ENCODE results near the gene TMEM175. TPM values are rescaled to one million over a fixed set of nuclear protein-coding genes. Genes with fewer than 3 reads are reported as not detected.
A peak's percentile ranks its signal among the peaks of the same experiment; 100 is the strongest.

Gene TMEM175
- total RNA-seq, 4 donors from 2014 or later = 17.4 to 39.1 (median 30.1) TPM

DNA sequence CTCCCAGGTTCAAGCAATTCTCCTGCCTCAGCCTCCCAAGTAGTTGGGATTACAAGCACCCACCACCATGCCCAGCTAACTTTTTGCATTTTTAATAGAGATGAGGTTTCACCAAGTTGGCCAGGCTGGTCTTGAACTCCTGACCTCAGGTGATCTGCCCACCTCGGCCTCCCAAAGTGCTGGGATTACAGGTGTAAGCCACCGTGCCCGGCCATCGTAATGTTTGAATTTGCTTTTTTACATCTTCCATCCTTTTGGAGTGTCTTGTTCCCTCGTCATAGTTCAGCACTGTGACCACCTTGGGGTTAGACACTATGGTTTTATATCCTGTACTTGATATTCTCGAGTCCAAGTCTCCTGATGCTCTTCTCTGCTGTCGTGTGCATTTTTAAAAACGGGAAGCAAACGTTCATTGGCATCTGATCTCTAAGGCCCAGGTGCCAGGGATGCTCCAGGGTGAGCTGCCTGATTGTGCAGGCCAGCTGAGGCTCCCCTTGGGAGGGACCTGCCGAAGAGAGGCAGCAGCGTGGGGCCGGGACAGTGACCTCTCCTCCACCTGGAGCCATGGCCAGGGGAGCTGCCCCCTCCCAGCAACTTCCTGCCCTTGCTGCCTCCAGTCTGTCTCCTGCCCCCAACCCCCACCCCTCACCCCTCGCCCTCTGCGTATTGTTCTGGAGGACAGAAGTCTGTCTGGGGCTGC is 24.4 kb downstream of the TMEM175 start:
- no peak for TF ChIP-seq POLR2A (IDR thresholded peaks at IDR 0.05)
- TF ChIP-seq, protein P1, sequence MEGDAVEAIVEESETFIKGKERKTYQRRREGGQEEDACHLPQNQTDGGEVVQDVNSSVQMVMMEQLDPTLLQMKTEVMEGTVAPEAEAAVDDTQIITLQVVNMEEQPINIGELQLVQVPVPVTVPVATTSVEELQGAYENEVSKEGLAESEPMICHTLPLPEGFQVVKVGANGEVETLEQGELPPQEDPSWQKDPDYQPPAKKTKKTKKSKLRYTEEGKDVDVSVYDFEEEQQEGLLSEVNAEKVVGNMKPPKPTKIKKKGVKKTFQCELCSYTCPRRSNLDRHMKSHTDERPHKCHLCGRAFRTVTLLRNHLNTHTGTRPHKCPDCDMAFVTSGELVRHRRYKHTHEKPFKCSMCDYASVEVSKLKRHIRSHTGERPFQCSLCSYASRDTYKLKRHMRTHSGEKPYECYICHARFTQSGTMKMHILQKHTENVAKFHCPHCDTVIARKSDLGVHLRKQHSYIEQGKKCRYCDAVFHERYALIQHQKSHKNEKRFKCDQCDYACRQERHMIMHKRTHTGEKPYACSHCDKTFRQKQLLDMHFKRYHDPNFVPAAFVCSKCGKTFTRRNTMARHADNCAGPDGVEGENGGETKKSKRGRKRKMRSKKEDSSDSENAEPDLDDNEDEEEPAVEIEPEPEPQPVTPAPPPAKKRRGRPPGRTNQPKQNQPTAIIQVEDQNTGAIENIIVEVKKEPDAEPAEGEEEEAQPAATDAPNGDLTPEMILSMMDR (IDR thresholded peaks at IDR 0.05) = no peak
- intact Hi-C loops (cut with DNase I; ENCODE audit: low total_unique reads) = no loop called here
- WGBS, 2 donors = 78 to 83% methylated on average over 14 of the region's 14 CpGs
- DNase-seq (ENCODE audit: low spot score in 2 of 2) = peak in 1 of 2 donors; percentile 58
- H3K4me3 ChIP-seq (ENCODE audit: low read depth, poor library complexity, severe bottlenecking) = no peak overlapping the region

DNA sequence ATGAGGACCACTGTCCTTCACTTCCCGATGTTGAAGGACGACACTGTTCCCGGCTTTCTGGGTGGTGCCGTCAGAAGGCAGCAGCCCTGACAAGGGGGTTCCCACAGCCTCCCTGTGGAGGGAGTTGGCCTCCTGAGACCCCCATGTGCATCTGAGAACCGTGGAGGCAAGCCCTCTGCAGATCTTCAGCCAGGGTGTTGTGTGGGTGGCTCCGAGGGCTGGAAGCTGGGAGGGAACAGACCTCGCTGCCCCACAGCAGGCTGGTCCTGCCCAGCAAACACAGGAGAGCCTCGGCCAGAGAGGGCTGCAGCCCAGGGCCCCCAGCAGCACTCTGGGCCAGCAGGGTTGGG is 24.9 kb downstream of the TMEM175 start:
- intact Hi-C loops (cut with DNase I; ENCODE audit: low total_unique reads) = no loop called here
- 83% methylated on average over 8 of the region's 8 CpGs for WGBS, 2 donors
- peak in 1 of 2 donors; percentile 74 for DNase-seq (ENCODE audit: low spot score in 2 of 2)
- H3K4me3 ChIP-seq (ENCODE audit: low read depth, poor library complexity, severe bottlenecking) = no peak overlapping the region
- TF ChIP-seq, protein P1 (IDR thresholded peaks at IDR 0.05) = no peak
- no peak for TF ChIP-seq POLR2A (IDR thresholded peaks at IDR 0.05)

DNA sequence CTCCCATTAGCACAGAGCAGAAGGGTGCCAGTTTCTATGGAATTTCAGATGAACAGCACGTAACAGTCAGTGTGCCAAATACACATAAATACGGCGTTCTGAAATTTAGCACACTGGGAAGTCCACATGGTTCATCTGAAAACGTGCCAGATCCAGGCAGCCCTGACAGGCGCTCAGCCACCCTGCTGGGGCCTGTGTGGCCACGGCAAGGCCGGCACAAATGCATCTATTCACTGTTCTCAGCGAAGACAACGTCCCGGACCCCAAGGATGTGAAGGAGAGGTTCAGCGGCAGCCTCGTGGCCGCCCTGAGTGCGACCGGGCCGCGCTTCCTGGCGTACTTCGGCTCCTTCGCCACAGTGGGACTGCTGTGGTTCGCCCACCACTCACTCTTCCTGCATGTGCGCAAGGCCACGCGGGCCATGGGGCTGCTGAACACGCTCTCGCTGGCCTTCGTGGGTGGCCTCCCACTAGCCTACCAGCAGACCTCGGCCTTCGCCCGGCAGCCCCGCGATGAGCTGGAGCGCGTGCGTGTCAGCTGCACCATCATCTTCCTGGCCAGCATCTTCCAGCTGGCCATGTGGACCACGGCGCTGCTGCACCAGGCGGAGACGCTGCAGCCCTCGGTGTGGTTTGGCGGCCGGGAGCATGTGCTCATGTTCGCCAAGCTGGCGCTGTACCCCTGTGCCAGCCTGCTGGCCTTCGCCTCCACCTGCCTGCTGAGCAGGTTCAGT is 25.5 kb downstream of the TMEM175 start:
- H3K4me3 ChIP-seq (ENCODE audit: low read depth, poor library complexity, severe bottlenecking) = no peak overlapping the region
- intact Hi-C loops (cut with DNase I; ENCODE audit: low total_unique reads) = no loop called here
- no peak for TF ChIP-seq POLR2A (IDR thresholded peaks at IDR 0.05)
- TF ChIP-seq, protein P1 (IDR thresholded peaks at IDR 0.05) = no peak
- WGBS, 2 donors = 94% methylated on average over 35 to 39 of the region's 45 CpGs
- DNase-seq (ENCODE audit: low spot score in 2 of 2) = peak in 1 of 2 donors; percentile 78

DNA sequence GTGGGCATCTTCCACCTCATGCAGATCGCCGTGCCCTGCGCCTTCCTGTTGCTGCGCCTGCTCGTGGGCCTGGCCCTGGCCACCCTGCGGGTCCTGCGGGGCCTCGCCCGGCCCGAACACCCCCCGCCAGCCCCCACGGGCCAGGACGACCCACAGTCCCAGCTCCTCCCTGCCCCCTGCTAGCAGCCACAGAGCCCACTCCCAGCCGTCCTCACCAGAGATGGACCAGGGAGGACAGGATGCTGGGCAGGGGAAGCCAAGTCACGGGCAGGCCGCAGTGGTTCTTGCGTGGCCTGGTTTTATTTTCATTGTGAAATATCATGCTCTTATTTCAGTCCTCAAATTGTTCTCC is 26.0 kb downstream of the TMEM175 start:
- TF ChIP-seq POLR2A (IDR thresholded peaks at IDR 0.05) = no peak
- TF ChIP-seq, protein P1 (IDR thresholded peaks at IDR 0.05) = no peak
- WGBS, 2 donors = 96% methylated on average over 4 to 17 of the region's 17 CpGs
- intact Hi-C loops (cut with DNase I; ENCODE audit: low total_unique reads) = no loop called here
- H3K4me3 ChIP-seq (ENCODE audit: low read depth, poor library complexity, severe bottlenecking) = no peak overlapping the region
- peak in 1 of 2 donors; percentile 82 for DNase-seq (ENCODE audit: low spot score in 2 of 2)

- DNase-seq (ENCODE audit: low spot score in 2 of 2) = peak in 1 of 2 donors; percentile 79
Measured at GRCh38 chr4:958696-959337, 26.6 kb downstream of the TMEM175 start.

More at GRCh38 chr4:958696-959337, 26.6 kb downstream of the TMEM175 start:
- 83 to 88% methylated on average over 17 of the region's 17 CpGs for WGBS, 2 donors
- intact Hi-C loops (cut with DNase I; ENCODE audit: low total_unique reads) = no loop called here
- no peak overlapping the region for H3K4me3 ChIP-seq (ENCODE audit: low read depth, poor library complexity, severe bottlenecking)
- no peak for TF ChIP-seq POLR2A (IDR thresholded peaks at IDR 0.05)
- TF ChIP-seq, protein P1 (IDR thresholded peaks at IDR 0.05) = no peak

Measured in lower leg skin (tissue), 4 donors.